Hematopoietic multipotent progenitor cell treated with erythropoietin and hydrocortisone succinate and interleukin-3 and kit ligand, for 17 days (in vitro differentiated cells): ENCODE measurements around the gene FOS.

ENCODE experiments used
- DNase-seq: peaks from one replicate; pipeline ENCODE4 v3.0.0-alpha.2; 2015; ENCODE audit warnings: low spot score

Gene FOS

DNA sequence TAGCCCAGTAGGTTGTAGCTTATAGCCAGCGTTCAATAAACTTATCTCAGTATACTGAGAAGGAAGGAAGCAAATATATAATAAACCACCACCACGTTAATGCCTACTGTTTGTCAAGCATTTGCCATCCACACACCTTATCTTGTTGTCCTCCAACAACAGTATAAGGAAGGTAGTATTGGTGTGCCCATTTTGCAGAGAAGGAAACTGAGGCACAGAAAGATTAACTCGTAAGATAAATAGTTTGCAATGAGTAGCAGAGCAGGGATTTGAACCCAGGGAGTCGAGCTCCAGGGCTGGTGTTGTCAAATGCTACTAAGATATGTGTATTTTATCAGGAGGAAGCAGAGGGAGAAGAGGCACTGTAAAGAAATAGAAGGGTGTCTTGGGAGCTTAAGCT is 27.8 kb upstream of the FOS start:
- no peak for DNase-seq

DNA sequence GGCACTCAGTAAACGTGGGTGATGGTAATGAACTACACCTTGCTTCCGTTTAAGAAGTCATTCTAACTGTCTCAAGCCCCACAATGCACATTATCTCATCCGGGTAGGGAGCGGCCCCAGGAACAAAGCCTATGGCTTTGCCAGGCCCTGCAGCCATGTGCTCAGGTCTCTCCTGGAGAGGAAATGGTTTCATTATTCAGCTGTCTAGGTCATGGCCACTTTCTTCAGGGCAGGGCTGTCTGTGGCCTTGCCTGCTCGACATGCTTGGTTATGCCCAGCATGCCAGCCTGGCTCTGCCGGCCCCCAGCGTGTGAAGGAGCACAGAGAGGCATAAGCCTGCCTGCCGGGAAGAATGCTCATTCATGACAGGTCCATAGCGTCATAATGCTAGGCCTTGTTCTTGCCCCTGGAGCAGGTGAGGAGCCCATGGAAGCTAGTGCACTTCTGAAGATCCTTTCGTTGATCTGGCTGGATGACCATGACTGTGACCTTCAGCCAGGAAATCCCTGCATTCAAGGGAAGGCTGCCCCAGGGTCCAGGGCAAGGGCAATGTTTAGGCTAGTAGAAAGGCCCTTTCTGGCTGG is 26.3 kb upstream of the FOS start:
- no peak for DNase-seq

DNA sequence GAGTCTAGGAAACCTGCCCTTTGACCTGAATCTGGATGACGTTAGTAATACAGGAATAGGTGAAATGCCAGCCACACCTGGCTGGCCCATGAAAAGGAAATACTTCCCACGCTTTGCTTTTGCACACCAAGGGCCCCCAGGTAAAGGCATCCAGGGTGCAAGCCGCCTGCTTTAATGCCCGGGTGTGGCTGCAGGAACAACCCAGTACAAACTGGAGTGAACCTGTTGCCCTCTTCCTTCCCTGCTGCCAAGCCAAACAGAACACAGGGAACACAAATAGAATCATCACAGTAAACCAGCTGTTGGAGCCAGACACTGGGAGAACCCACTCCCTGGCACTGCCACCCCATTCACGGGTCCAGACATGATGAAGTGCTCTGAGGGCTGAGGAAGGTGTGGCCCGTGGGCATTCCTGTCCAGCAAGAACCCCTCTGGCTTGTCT is 24.2 kb upstream of the FOS start:
- no peak for DNase-seq

DNA sequence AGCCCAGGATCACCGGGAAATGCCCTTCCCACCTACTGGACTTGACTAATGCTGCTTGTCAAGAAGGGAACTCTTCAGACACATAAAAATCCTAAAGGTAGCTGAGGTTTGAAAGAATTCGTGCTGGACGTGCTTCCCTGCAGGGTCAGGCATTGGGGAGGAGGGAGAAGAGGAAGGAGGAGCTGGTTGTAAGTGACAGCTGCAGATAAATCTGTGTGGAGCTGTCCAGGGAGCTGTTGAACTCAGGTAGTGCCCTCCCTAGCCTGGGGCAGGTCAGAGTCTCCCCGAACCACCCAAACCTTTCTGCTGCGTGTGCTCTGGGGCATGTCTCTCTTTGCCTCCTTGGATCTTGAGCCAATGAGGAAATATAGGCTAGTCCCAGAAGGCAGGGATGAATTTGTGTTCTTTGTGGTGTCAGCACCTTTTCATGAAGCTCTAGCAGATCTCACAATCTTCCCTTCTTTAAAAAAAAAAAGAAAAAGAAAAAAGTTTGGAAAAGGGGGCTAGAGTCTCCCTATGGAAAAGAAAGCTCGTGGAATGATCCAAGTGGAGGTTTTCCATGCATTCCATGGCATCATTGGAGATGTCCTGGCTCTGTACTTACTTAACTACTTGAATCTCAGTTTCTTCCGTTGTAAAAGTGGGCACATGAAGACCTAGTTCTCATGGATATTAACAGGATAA is 23.6 kb upstream of the FOS start:
- DNase-seq, result no peak

DNA sequence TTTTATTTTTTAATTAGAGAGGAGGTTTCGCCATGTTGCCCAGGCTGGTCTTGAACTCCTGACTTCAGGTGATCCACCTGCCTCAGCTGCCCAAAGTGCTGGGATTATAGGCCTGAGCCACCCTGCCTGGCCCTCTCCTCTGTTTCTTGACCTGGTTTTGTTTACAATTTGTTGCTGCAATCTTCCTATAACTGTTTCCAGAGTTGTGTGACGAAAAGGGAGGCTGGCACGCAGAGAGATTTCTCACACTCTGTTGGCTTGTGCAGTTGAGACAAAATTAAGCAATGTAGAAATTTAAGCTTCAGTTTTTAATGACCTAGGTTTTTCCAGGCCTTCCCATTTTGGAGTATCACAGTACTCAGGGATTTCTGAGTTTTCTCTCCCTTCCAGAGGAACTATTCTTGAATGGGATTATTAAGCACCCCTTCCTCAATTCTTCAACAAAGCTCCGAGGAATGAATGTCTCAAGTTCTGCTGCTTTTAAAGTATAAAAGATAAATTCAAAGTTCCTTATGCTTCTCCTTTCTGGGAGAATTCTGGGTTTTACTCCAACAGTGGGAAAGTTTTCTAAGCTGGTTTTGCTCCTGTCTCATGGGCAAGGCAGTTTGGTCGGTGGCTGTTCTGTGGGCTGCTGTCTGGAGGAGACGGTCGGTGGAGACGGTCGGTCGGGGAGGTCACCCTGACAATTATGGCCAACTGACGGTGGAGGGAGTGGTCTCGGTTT is 20.4 kb upstream of the FOS start:
- no peak for DNase-seq

DNA sequence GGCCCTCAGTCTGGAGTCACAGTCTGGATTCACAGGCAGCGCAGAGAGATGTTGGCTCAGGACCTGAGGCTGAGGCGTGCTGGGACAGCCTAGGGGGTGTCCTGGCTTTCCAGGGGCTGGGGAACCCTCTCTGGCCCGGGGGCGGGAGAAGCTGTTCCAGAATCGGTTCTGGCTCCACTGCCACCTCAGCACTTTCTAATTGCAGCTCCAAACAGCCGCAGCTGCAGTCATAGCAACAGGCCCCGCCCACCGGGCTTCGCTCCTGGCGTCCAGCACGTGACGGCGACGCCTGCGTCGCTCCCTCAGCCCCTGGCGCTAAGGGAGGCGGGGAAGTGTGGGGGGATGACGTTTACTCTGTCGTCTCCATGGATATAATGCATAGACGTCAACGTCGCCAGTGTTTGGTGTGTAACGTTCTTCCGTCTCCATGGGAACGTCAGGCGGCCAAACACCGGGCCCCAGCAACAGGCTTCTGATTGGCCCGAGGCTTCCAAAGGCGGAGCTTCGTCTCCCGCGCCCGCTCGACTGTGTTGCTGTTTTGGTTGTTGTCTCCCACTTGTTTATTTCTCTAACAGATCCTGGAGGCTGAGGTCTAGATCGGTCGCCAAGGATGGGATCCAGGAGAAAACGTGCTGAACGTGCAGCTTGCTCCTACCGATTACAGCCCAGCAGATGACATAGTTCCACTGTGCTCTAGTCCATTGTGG is 19.7 kb upstream of the FOS start:
- peak; percentile 99 for DNase-seq

DNA sequence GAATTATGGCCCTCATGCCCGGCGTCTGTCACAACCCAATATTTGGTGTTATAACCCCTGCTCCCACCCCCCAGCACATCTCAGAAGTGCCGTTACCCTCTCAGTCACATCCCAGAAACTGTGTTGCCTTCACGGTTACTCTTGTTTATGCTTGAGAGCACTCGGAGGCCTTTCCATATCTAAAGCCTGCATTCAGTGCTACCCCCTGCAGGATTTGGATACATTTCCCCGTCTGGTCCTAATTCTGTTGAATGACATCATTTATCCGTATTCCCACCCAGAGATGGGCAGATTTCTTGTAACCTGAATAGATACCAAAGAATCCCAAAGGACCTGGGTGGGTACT is 19.1 kb upstream of the FOS start:
- no peak for DNase-seq

DNA sequence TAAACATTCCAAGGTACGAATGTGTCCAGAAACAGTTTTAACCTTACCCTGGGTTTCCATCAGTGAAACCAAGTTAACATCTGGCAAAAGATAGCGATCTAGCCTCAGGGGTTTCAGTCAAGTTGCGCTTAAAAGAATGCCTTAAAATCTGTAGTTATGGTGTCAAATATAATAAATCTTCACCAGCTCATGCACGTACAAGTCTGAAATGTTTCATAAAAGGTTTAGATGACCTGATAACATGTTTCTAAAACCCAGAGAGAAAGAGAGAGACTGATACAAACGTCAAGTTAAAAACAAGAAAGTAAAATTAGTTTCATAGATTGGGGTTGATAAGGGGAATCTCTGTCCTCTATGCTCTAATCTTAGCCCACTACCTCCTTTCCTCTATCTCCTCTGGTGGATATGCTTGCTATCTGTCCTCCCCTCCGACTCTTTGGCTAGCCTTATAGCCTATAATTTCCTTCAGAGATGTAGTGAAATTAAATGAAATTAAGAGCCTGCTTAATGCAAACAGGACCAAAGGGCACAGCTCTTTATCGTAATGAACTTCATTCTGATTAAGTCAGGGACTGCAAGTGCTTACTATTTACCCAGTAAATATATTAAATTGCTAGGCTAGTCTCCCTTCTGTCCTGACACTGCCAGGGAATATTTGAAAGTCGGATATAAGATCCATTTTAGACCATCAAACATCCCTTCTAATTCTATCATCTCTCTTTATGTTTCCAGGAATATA is 18.4 kb upstream of the FOS start:
- DNase-seq, result peak; percentile 22

DNA sequence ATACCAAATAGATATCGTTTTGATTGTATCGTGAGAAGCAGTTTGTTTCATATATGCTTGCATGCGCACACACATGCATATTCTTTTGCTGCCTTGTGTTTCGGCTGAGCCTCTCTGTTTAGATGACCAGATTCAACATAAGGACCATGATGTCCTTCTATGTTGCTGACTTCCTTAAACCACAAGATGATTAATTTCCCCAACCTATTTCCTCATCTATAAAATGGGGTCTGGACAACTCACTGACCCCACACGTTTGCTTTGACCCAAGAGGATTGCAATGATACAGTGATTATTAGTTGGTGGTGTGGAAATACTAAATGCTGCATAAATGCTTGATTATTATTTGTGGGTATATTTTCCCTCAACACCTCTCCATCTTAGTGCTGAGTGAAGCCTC is 16.8 kb upstream of the FOS start:
- no peak for DNase-seq

DNA sequence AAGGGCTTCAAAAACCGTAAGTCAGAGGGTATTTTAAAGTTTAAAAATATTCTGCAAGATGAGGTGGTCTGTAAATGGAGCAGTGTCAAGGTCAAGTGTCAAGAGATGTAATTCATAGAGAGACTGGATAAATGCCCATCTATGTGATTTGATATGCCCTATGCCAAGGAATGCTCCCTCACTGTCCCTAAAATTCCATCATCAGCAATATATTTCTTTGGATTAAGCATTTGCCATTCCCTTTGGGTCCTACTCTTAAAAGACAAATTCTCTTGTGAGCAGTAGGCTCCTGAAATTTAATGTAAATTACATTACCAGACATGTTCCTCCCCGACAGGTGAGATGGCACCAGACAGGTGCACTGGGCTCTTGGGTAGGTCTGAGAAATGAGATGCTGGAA is 16.0 kb upstream of the FOS start:
- DNase-seq, result no peak

DNA sequence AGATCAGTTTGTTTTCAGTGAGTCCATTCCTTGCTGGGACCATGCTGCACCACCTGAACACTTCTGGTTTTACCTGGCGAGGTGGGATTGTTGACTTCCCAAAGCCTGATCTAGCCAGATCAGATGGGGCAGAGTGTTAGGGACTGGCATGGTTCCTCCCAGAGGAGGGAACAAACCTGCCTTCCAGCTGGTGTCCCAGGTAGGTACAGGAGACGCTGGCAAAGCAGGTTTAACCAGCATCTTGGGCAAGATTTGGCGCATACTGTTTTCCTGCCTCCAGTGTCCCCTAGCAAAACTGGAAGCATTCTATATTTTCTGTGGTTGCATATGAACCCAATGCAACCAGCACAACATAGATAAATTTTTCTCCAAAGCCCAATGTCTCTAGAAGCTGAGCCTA is 14.6 kb upstream of the FOS start:
- no peak for DNase-seq

DNA sequence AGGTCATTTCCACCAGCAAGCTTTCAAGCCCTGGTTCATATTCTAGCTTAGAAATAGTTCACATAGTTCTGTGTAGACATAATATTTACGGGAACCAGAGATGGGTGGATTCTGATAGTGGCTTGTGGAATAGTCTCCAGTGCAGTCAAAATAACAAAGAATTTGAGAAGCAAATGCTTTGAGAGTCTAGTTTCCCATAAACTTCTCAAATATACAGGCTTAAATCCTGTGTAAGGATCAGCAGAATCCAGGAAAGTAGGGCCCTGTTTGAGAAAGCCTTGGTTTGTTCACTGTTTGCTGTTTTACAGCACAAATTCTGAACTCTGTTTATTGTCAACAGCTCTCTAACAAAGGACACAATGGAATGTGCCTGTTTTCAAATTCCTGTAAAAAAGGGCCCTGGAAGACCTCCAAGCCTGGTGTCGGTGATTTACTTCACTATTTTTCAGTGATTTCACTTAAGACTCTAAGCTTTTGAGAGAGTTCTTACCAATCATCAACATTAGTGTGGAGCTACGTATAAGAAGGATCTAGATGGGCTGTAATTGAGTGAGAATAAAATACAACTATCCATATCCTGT is 11.4 kb upstream of the FOS start:
- no peak for DNase-seq

DNA sequence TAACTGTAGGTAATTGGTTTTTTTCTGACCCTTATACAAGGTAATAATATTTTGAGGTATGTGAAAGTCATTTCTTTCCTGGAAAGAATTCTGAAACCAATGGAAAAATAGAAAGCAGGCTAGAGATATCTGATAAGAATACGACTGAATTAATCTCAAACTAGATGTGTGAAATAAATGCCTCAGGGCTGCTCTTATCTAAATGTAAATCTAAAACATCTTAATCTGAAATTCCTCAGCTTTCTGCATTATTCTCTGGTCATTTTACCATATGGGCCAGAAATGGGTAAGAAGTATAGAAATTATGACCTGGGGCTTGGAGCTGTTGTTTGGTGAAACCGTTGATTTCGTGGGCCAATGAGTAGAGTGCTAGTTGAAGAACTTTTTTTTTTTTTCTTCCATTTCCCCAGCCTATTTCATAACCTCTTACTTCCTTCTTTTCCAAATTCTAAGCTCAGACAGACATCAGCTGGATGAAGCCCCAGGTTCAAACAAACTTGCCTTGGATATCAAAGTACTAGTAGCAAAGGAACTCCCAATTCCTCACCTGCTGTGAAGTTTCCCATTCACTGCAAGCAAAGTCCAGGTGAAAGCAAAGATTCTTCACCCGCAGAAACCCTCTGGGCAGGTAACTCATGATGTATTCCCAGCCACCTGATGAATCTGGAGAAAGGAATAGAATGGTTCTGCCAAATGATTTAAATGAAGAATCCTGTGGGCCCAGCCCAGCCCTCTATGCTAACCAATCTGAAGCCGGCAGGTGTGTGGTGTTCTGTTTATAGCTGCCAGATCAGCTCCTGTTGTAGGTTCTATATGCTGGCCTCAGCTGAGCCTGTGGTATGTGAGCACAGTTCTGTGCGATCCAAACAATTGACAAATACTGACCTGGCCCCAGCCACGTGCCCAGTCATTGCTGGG is 9.7 kb upstream of the FOS start:
- DNase-seq, result no peak

DNA sequence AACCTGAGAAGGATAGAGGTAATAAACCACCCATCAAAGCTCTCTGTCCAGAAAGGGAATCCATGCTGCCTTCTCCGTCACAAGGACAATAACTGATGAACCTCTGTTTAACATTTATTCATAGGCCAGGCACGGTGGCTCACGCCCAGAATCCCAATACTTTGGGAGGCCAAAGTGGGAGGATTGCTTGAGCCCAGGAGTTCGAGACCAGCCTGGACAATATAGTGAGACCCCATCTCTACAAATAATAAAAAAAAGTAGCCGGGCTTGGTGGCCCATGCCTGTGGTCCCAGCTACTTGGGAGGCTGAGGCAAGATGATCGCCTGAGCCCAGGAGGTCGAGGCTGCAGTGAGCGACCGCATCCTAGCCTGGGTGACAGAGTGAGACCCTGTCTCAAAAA is 7.1 kb upstream of the FOS start:
- no peak for DNase-seq

DNA sequence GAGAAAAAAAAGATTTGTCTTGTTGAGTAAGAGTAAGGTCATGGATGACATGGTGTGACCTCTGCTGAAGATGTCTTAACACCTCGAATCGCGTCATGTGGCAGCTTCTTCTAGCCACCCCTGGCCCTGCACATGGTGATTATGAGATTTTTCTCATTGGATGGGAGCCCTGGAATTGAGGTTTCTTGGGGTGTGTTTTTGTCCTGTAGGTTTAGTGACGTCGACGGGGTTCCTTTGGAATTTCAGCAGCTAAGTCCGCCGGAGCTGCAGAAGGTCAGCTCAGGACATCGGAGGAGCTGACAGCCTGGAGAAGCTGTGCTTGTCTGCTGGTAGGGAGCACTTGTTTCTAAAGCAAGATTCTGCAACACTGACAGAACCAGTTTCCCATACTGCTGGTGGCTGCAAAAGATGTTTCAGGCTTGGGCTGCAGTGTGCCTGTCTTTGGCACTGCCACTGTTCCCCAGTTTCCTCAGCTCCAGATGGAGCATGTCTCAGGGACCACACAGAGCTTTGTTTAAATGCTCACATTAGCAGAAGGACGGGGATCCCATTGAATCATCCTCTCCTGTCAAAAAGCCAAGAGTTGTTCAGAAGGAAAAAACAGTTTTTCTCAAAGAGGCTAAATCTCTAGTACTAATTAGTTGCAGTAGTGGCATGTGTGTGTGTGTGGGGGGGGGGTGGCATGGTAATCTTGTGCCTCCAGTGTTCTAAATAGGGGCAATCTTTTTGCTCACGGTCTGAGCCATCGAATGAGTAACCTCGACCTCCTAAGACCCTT is 5.2 kb upstream of the FOS start:
- DNase-seq, result no peak

DNA sequence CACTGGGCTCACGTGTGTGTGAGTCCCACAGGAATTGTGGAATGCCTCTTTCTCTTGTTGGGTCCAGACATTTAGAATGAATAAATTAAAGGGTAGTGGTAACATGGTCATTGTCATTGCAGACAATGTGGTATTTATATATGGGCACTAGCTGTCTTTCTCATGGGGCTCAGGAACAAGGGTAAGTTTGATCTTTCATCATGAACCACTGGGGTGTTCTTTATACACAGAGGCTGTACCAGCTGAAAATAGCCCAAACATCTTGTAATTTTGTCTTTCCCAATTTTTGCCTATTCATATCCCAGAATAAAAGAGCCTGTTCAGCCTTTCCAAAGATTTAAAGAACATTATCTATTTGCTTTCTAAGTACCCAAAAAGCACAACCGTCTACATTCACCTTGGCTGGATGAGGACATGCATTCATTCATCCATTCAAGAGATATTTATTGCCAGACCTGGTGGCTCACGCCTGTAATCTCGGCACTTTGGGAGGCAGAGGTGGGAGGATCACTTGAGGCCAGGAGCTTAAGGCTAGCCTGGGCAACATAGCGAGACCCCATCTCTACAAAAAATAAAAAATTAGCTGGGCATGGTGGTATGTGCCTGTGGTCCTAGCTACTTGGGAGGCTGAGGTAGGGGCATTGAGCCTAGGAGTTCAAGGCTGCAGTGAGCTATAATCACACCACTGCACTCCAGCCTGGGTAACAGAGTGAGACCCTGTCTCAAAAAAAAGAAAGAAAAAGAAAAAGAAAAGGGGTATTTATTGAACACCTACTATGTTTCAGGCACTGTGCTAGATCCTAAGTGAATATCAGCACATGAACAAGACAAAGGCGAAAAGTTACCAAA is 4.4 kb upstream of the FOS start:
- no peak for DNase-seq

DNA sequence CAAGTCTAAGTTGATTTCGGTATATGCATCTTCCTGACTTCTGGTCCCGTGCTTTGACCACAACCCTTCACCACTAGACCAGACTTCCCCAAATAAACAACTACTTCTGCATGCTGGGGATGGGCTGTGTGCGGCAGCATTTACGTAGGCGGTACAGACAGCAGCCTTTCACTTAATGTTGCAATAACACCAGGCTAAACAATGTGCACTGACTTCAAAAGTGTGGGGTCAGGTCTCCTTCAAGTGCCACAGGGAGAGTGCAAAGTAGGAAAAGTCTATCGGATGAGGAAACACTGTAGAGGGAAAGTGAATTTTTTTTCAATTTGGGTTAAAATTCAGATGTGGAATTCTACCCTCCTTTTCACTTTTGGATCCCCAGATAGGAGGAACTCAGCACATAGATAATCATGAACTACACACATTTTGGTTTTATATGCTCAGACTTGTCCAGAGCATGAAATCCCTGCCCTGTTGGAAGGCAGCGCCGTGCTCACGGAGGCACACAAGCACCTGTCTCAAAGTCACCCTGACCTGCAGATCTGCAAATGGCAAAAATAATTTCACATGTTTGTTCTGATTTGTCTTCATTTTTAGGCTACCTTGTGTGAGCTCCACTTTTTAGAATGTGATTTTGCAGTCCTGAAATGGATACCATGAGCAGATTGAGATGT is 3.6 kb upstream of the FOS start:
- DNase-seq, result no peak

DNA sequence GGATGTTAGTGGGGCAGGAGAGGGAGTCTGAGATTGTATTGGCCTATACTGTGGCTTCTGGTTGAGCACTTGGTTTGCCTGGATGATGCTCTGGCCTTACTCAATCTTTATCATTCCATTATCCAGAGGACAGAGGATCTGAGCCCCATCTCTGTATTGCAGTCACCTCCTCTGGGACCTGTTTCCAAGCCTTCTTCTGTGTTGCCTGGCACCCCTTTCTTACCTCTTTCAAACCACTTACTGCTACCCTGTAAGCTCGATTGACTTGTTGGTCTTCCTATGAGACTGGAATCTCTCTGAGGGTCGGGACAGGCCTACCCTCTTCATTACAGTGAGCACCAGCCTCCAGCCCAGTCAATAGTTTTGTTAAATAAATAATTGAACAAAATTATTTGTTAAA is 3.0 kb upstream of the FOS start:
- DNase-seq, result no peak
